Transverse colon (tissue), 4 donors: ENCODE data around the gene C1orf115.
"Not testable (repeated sequence)": the region's sequence is repeated elsewhere in the genome, so short reads cannot be mapped to it uniquely, and the experiment has no call there.

Experiments
- EP300 ChIP-seq: sonication (generic); formaldehyde crosslinking; IDR thresholded peaks from one replicate; pipeline ENCODE4 v1.6.1; 2017; ENCODE audit warnings: antibody characterized with exemption, low read depth
- POLR2A ChIP-seq: fragments of 450-650 bp; IDR thresholded peaks from one replicate; pipeline ENCODE4 v1.6.1; 2016; ENCODE audit warnings: antibody characterized with exemption, mild to moderate bottlenecking, moderate library complexity
- POLR2AphosphoS5 ChIP-seq, 3 donors: sonication (generic); formaldehyde crosslinking; IDR thresholded peaks; one replicate each; pipeline ENCODE4 v1.6.1; 2016; ENCODE audit warnings: antibody characterized with exemption in 3 of 3
- TF ChIP-seq, protein P1 (sequence below), 5 experiments: fragments of 200-600 bp in 3 of 5; fragments of 450-650 bp in 2 of 5; sonication (generic) in 3 of 5; IDR thresholded peaks; 1 replicate in 2 of 5; 2 replicates in 3 of 5; pipeline ENCODE4 v1.5.1; 2016 to 2017; ENCODE audit warnings: antibody characterized with exemption in 5 of 5, inconsistent platforms in 3 of 5, mild to moderate bottlenecking in 2 of 5, moderate library complexity in 1 of 5

DNA sequence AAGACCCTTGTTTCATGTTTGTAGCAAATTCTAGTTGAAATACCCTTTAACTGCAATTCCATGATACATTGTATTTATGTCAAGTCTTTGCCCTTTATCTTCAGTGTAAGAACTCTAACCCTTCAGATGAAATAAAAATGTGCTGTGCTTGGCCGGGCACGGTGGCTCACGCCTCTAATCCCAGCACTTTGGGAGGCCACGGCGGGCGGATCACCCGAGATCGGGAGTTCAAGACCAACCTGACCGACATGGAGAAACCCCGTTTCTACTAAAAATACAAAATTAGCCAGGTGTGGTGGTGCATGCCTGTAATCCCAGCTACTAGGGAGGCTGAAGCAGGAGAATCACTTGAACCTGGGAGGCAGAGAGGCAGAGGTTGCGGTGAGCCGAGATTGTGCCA, 6.4 kb upstream of the C1orf115 start:
- TF ChIP-seq, protein P1, sequence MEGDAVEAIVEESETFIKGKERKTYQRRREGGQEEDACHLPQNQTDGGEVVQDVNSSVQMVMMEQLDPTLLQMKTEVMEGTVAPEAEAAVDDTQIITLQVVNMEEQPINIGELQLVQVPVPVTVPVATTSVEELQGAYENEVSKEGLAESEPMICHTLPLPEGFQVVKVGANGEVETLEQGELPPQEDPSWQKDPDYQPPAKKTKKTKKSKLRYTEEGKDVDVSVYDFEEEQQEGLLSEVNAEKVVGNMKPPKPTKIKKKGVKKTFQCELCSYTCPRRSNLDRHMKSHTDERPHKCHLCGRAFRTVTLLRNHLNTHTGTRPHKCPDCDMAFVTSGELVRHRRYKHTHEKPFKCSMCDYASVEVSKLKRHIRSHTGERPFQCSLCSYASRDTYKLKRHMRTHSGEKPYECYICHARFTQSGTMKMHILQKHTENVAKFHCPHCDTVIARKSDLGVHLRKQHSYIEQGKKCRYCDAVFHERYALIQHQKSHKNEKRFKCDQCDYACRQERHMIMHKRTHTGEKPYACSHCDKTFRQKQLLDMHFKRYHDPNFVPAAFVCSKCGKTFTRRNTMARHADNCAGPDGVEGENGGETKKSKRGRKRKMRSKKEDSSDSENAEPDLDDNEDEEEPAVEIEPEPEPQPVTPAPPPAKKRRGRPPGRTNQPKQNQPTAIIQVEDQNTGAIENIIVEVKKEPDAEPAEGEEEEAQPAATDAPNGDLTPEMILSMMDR (IDR thresholded peaks at IDR 0.05): not testable (repeated sequence)
- TF ChIP-seq POLR2AphosphoS5 (IDR thresholded peaks at IDR 0.05); POLR2A; EP300: not testable (repeated sequence)
